Colonic mucosa (tissue), 4 donors: ENCODE measurements around the gene CDC26. TPM values are rescaled to one million over a fixed set of nuclear protein-coding genes. Genes with fewer than 3 reads are reported as not detected.

Experiments used
- DNase-seq: peaks from one replicate; pipeline ENCODE4 v3.0.0-alpha.2; 2020
- H3K27ac ChIP-seq: fragments of 200-600 bp; one replicate; pipeline ENCODE4 v1.8.0; 2021
- H3K27me3 ChIP-seq: fragments of 200-600 bp; one replicate; pipeline ENCODE4 v1.8.0; 2021
- H3K36me3 ChIP-seq: fragments of 200-600 bp; one replicate; pipeline ENCODE4 v1.8.0; 2021
- H3K4me1 ChIP-seq: fragments of 200-600 bp; one replicate; pipeline ENCODE4 v1.8.0; 2021; ENCODE audit warnings: mild to moderate bottlenecking
- H3K4me3 ChIP-seq: fragments of 200-600 bp; one replicate; pipeline ENCODE4 v1.8.0; 2021
- H3K9ac ChIP-seq, 2 donors: one replicate each; pipeline ENCODE4 v1.7.0; 2013; ENCODE audit warnings: control low read depth in 2 of 2, low read depth in 2 of 2, low read length in 2 of 2
- H3K9me3 ChIP-seq: fragments of 200-600 bp; one replicate; pipeline ENCODE4 v1.8.0; 2021
- CTCF ChIP-seq: fragments of 200-600 bp; IDR thresholded peaks from one replicate; pipeline ENCODE4 v1.8.0; 2022; ENCODE audit warnings: antibody characterized with exemption, mild to moderate bottlenecking
- intact Hi-C: fragments of 100-400 bp; cut with DNase I; formaldehyde crosslinking; loops from one replicate; pipeline ENCODE4 v1.14.1; 2022
- total RNA-seq, 2 donors: library from RNA; stranded (reverse); fragmentation: NEBNext Ultra II Directional in 1 of 2; extraction: Animal tissue kit (Norgen Biotek cat#: 25700) in 1 of 2; gene quantifications; one replicate each; pipeline ENCODE4 v1.2.1, GENCODE V29; 2021
- donor health status: healthy.
- donor health status: DM: no; HTN: no; CAD: no.
- donor health status: DM: no; HTN: no; CAD: no.

The CDC26 gene
- total RNA-seq, 2 donors from 2014 or later, result 30.7 to 31.1 TPM

GRCh38 chr9:113293285-113293878, 18.0 kb upstream of the CDC26 start:
- H3K4me3 ChIP-seq, result no peak overlapping the region
- no peaks in the 10 kb centered on the region for H3K4me1 ChIP-seq
- H3K9ac ChIP-seq, result no peak overlapping the region
- intact Hi-C loops, result no loop called here
- no peak overlapping the region for H3K27ac ChIP-seq
- peaks cover 3% of the 10 kb centered on the region for H3K36me3 ChIP-seq
- no peaks in the 10 kb centered on the region for H3K27me3 ChIP-seq
- TF ChIP-seq CTCF, result no peak
- no peak for DNase-seq
- no peaks in the 10 kb centered on the region for H3K9me3 ChIP-seq

GRCh38 chr9:113290052-113290607, 14.8 kb upstream of the CDC26 start:
- Histone ChIP-seq H3K4me1 (no peaks in the 10 kb centered on the region), H3K27ac (no peak overlapping the region), H3K36me3 (peaks cover 18% of the 10 kb centered on the region), H3K4me3 (no peak overlapping the region), H3K9ac (no peak overlapping the region), H3K27me3 (no peaks in the 10 kb centered on the region), H3K9me3 (no peaks in the 10 kb centered on the region)
- no peak for TF ChIP-seq CTCF
- intact Hi-C loops, result no loop called here
- DNase-seq, result no peak

GRCh38 chr9:113289091-113289490, 13.7 kb upstream of the CDC26 start:
- intact Hi-C loops, result no loop called here
- Histone ChIP-seq H3K36me3 (peaks cover 24% of the 10 kb centered on the region), H3K27ac (peak overlapping the region; percentile 5), H3K4me3 (no peak overlapping the region), H3K4me1 (no peaks in the 10 kb centered on the region), H3K27me3 (no peaks in the 10 kb centered on the region), H3K9ac (no peak overlapping the region), H3K9me3 (no peaks in the 10 kb centered on the region)
- TF ChIP-seq CTCF, result no peak
- DNase-seq, result peak; percentile 46

- H3K4me3 ChIP-seq, result no peak overlapping the region
- TF ChIP-seq CTCF, result no peak
- intact Hi-C loops, result no loop called here
- no peak overlapping the region for H3K9ac ChIP-seq
- H3K4me1 ChIP-seq, result peaks cover 2% of the 10 kb centered on the region
- H3K27ac ChIP-seq, result no peak overlapping the region
- no peak for DNase-seq
- H3K27me3 ChIP-seq, result no peaks in the 10 kb centered on the region
- peaks cover 23% of the 10 kb centered on the region for H3K36me3 ChIP-seq
- H3K9me3 ChIP-seq, result no peaks in the 10 kb centered on the region
These were observed 6.0 kb upstream of the CDC26 start for GRCh38 chr9:113281356-113281755.

GRCh38 chr9:113278840-113279239, 3.5 kb upstream of the CDC26 start:
- intact Hi-C loops, result loop anchor here (10.0 kb wide), 1 partner anchor 376 kb away; no protein-coding TSS in a partner anchor
- H3K27me3 ChIP-seq, result no peaks in the 10 kb centered on the region
- TF ChIP-seq CTCF, result no peak
- no peak overlapping the region for H3K27ac ChIP-seq
- no peaks in the 10 kb centered on the region for H3K9me3 ChIP-seq
- DNase-seq, result no peak
- H3K9ac ChIP-seq, result no peak overlapping the region
- peaks cover 8% of the 10 kb centered on the region for H3K4me1 ChIP-seq
- peaks cover 11% of the 10 kb centered on the region for H3K36me3 ChIP-seq
- no peak overlapping the region for H3K4me3 ChIP-seq
